OCI-LY3 (cell line): ENCODE results near the gene GTSE1.

Source experiments
- H2AFZ ChIP-seq: fragments of 200-600, 300-600 bp; shearing (Covaris generic); 2 replicates; pipeline ENCODE4 v1.6.0; 2014; ENCODE audit warnings: antibody characterized with exemption, low read depth, low read length
- H3K27ac ChIP-seq: fragments of 200-600, 300-600 bp; sonication (generic); 2 replicates; pipeline ENCODE4 v1.5.1; 2014; ENCODE audit warnings: mild to moderate bottlenecking, low read length, moderate library complexity, mixed read lengths
- H3K27me3 ChIP-seq: fragments of 200-600, 300-600 bp; sonication (generic); 2 replicates; pipeline ENCODE4 v1.6.1; 2014; ENCODE audit warnings: low read depth, low read length, mixed read lengths
- H3K36me3 ChIP-seq: fragments of 200-600, 300-600 bp; sonication (generic); replicated peaks from 2 replicates; pipeline ENCODE3; 2014; ENCODE audit warnings: low read depth, low read length, mixed read lengths
- H3K4me1 ChIP-seq: fragments of 300-600, 200-600 bp; sonication (generic); 2 replicates; pipeline ENCODE4 v1.6.1; 2014; ENCODE audit warnings: low read length, mixed read lengths
- H3K4me2 ChIP-seq: fragments of 200-600, 300-600 bp; sonication (generic); 2 replicates; pipeline ENCODE4 v1.6.1; 2014; ENCODE audit warnings: low read length, mixed read lengths
- H3K4me3 ChIP-seq: fragments of 300-600, 200-600 bp; sonication (generic); 2 replicates; pipeline ENCODE4 v1.5.1; 2014; ENCODE audit warnings: antibody characterized with exemption, mild to moderate bottlenecking, low read length, moderate library complexity
- H3K79me2 ChIP-seq: fragments of 300-600, 200-600 bp; shearing (Covaris generic); 2 replicates; pipeline ENCODE4 v1.6.1; 2014; ENCODE audit warnings: mild to moderate bottlenecking, low read length, mixed read lengths
- H3K9ac ChIP-seq: fragments of 300-600, 200-600 bp; shearing (Covaris generic); 2 replicates; pipeline ENCODE4 v1.6.0; 2014; ENCODE audit warnings: mild to moderate bottlenecking, low read length, moderate library complexity
- H3K9me3 ChIP-seq: fragments of 200-600, 300-600 bp; shearing (Covaris generic); 2 replicates; pipeline ENCODE4 v1.6.1; 2014; ENCODE audit warnings: low read length, mixed read lengths; ENCODE audit not compliant: insufficient read depth
- H4K20me1 ChIP-seq: fragments of 200-600, 300-600 bp; sonication (generic); 2 replicates; pipeline ENCODE4 v1.6.1; 2016; ENCODE audit warnings: low read length, mixed read lengths; ENCODE audit not compliant: insufficient read depth
- CTCF ChIP-seq: fragments of 200-600, 300-600 bp; sonication (generic); IDR thresholded peaks from 2 replicates; pipeline ENCODE4 v1.5.1; 2014; ENCODE audit warnings: antibody characterized with exemption, low read length, low read depth
- EZH2phosphoT487 ChIP-seq: fragments of 200-600 bp; shearing (Covaris generic); IDR thresholded peaks from 2 replicates; pipeline ENCODE4 v1.6.1; 2018; ENCODE audit warnings: antibody characterized with exemption, mixed run types, low read depth

GTSE1 gene

GRCh38 chr22:46323162-46323561, 26.5 kb downstream of the GTSE1 start:
- Histone ChIP-seq H3K27me3 (no peaks in the 10 kb centered on the region), H4K20me1 (peaks cover 6% of the 10 kb centered on the region; the same call in 1 of the 2 replicates), H3K9ac (no peak overlapping the region), H3K4me1 (peaks cover 14% of the 10 kb centered on the region), H3K4me2 (peak overlapping the region; percentile 32), H3K9me3 (no peaks in the 10 kb centered on the region), H3K79me2 (peaks cover 23% of the 10 kb centered on the region; the same call in 1 of the 2 replicates), H3K27ac (peak overlapping the region; percentile 59), H3K36me3 (peaks cover 72% of the 10 kb centered on the region), H3K4me3 (peak overlapping the region; percentile 4; the same call in 1 of the 2 replicates), H2AFZ (no peak overlapping the region)
- no peak for TF ChIP-seq CTCF
- no peak for TF ChIP-seq EZH2phosphoT487

- Histone ChIP-seq H3K4me1 (peaks cover 14% of the 10 kb centered on the region), H3K36me3 (peaks cover 70% of the 10 kb centered on the region), H3K9me3 (no peaks in the 10 kb centered on the region), H3K79me2 (peaks cover 5% of the 10 kb centered on the region; the same call in 1 of the 2 replicates), H3K9ac (no peak overlapping the region), H3K27ac (no peak overlapping the region), H3K27me3 (no peaks in the 10 kb centered on the region), H4K20me1 (peaks cover 6% of the 10 kb centered on the region; the same call in 1 of the 2 replicates), H2AFZ (no peak overlapping the region), H3K4me3 (no peak overlapping the region), H3K4me2 (no peak overlapping the region)
- TF ChIP-seq EZH2phosphoT487 (no peak), CTCF (no peak)
Measured at GRCh38 chr22:46326066-46326680, 29.5 kb downstream of the GTSE1 start.

GRCh38 chr22:46327691-46328465, 31.2 kb downstream of the GTSE1 start:
- H2AFZ ChIP-seq: no peak overlapping the region
- no peak overlapping the region for H3K4me2 ChIP-seq
- no peaks in the 10 kb centered on the region for H3K27me3 ChIP-seq
- H3K79me2 ChIP-seq: no peaks in the 10 kb centered on the region
- no peak overlapping the region for H3K27ac ChIP-seq
- H4K20me1 ChIP-seq: no peaks in the 10 kb centered on the region
- no peaks in the 10 kb centered on the region for H3K9me3 ChIP-seq
- H3K9ac ChIP-seq: no peak overlapping the region
- H3K4me1 ChIP-seq: peaks cover 6% of the 10 kb centered on the region
- TF ChIP-seq EZH2phosphoT487 (no peak), CTCF (no peak)
- H3K4me3 ChIP-seq: no peak overlapping the region
- peaks cover 75% of the 10 kb centered on the region for H3K36me3 ChIP-seq

- Histone ChIP-seq H3K27me3 (no peaks in the 10 kb centered on the region), H3K9me3 (no peaks in the 10 kb centered on the region), H3K4me2 (no peak overlapping the region), H3K9ac (no peak overlapping the region), H2AFZ (no peak overlapping the region), H3K36me3 (peaks cover 69% of the 10 kb centered on the region), H3K4me1 (no peaks in the 10 kb centered on the region), H3K79me2 (no peaks in the 10 kb centered on the region), H3K4me3 (no peak overlapping the region), H3K27ac (no peak overlapping the region), H4K20me1 (no peaks in the 10 kb centered on the region)
- no peak for TF ChIP-seq EZH2phosphoT487
- no peak for TF ChIP-seq CTCF
Measured at GRCh38 chr22:46328797-46329196, 32.1 kb downstream of the GTSE1 start.
